ENCODE data around the gene CEP290.
A peak's percentile ranks its signal among the peaks of the same experiment; 100 is the strongest.

The CEP290 gene, protein sequence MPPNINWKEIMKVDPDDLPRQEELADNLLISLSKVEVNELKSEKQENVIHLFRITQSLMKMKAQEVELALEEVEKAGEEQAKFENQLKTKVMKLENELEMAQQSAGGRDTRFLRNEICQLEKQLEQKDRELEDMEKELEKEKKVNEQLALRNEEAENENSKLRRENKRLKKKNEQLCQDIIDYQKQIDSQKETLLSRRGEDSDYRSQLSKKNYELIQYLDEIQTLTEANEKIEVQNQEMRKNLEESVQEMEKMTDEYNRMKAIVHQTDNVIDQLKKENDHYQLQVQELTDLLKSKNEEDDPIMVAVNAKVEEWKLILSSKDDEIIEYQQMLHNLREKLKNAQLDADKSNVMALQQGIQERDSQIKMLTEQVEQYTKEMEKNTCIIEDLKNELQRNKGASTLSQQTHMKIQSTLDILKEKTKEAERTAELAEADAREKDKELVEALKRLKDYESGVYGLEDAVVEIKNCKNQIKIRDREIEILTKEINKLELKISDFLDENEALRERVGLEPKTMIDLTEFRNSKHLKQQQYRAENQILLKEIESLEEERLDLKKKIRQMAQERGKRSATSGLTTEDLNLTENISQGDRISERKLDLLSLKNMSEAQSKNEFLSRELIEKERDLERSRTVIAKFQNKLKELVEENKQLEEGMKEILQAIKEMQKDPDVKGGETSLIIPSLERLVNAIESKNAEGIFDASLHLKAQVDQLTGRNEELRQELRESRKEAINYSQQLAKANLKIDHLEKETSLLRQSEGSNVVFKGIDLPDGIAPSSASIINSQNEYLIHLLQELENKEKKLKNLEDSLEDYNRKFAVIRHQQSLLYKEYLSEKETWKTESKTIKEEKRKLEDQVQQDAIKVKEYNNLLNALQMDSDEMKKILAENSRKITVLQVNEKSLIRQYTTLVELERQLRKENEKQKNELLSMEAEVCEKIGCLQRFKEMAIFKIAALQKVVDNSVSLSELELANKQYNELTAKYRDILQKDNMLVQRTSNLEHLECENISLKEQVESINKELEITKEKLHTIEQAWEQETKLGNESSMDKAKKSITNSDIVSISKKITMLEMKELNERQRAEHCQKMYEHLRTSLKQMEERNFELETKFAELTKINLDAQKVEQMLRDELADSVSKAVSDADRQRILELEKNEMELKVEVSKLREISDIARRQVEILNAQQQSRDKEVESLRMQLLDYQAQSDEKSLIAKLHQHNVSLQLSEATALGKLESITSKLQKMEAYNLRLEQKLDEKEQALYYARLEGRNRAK (N-terminal part only)

DNA sequence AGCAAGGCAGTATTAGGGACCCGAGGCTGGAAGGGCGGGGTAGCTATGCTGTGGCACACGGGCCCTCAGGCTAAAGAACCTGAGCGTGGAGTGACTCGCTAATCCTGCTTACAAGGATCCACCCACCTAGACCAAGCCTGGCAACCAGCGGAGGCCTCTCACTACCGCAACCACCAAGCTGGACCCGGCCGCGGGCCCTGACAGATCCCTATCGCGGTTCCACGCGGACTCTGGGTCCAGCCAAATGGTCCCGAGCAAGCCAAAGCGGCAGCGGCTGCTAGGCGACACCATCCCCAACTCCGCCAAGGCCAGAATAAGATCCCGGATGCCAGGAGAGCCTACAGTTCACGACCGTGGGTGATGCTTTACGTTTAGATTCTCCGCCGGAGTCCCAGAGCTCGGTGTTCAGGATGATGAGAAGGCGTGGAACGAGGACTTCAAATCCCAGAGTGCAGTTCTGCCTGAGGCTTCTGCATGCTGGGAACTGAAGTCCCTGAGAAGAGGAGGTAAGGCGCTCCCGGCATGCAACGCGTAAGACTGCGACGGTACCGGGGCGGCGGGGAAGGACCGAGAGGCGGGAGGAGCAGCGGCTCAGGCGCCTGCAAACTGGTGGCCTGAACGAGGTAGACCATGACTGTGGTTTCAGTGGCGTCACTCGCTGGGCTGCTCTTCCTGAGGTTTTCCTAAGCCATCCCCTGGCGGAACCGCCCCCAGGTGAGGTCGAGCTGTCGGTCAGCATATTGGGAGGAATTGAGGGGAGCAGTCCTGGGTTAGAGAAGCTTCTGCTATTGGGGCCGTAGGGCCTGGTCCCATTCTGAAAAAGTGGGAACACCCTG, at the start of gene CEP290, which contains the start of gene TMTC3:
Gene CEP290, minus strand, starts transcription at position 315 of the 836 bp plus-strand sequence. CDS start 781 bp downstream, outside the sequence.
Gene TMTC3, plus strand, starts transcription at position 534 of the 836 bp plus-strand sequence. CDS start 6,009 bp downstream, outside the sequence.
- DNase-seq (ENCODE audit: extremely low read depth in 1 of 2, low read depth in 1 of 2) = peak; percentile 78 to 82

DNA sequence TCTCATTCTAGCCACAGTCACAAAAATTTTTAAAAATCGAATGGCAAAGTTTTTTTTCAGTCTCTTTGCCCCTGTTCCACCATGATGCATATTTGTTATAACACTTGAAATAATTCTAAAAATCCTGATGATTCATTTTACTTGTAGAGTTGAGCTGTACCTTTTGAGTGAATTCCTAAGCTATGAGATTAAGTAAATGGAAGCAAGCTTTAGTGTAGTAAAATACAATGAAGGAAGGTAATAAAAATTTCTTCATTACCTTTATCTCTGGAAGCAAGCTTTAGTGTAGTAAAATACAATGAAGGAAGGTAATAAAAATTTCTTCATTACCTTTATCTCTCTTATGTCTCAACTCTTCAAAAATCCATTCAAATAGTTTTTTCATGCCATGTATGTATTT, 46.3 kb upstream of the CEP290 start:
- DNase-seq (ENCODE audit: extremely low read depth in 1 of 2, low read depth in 1 of 2) = no peak

DNA sequence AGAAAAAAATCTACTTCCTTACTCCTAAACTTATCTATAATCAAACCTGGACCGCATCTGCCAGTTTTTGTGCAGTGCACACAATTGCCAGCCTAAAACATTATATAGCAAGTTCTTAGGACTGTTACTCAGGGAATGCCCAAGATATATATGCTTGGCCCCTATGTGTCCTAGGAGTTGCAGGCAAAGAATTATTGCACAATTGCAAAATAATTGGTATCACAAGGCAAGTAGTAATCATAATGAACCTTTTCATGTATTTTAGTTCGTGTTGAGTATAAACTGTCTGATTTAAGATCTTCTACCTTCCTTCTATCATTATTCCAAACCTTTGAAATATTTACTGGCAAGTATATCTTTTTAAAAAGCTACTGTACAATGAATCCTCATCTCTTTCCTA, 45.7 kb upstream of the CEP290 start:
- no peak for DNase-seq (ENCODE audit: extremely low read depth in 1 of 2, low read depth in 1 of 2)

GRCh38 chr12:88185988-88186387, 44.1 kb upstream of the CEP290 start:
- DNase-seq (ENCODE audit: extremely low read depth in 1 of 2, low read depth in 1 of 2) = no peak

DNA sequence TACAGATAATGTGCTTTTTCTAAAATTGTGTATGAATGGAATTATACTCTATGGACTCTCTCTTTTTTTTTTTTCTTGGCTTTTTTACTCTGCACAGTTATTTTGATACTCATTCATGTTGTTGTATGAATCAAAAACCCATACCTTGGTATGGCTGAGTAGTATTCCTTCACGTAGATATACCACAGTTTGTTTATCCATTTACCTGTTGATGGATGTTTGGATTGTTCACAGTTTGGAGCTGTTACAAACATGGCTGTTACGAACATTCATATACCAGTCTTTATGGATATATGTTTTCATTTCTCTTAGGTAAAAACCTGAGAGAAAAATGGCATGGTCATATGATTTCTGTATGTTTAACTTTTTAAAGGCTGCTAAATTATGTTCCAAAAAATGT, 43.4 kb upstream of the CEP290 start:
- DNase-seq (ENCODE audit: extremely low read depth in 1 of 2, low read depth in 1 of 2) = no peak

- no peak for DNase-seq (ENCODE audit: extremely low read depth in 1 of 2, low read depth in 1 of 2)
Measured at GRCh38 chr12:88184196-88184595, 42.3 kb upstream of the CEP290 start.

DNA sequence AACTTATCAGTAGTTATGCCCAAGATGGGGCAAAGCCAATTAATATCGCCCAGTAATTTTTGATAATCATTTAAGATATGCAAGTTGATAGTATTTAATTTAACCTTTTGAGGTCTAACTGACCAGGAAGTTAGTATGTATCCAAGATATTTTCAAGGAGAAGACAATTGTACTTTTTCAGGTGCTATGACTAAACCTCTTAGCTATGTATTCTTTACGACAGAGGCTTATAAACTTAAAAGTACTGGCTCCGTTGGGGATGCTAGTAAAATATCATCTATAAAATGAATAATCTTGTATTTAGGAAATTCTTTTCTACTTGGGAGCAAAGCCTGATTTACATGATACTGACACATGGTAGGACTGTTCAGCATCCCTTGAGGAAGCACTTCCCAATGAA, 40.5 kb upstream of the CEP290 start:
- no peak for DNase-seq (ENCODE audit: extremely low read depth in 1 of 2, low read depth in 1 of 2)

- DNase-seq (ENCODE audit: extremely low read depth in 1 of 2, low read depth in 1 of 2) = no peak
Measured at GRCh38 chr12:88181881-88182280, 40.0 kb upstream of the CEP290 start.

GRCh38 chr12:88179436-88180014, 37.6 kb upstream of the CEP290 start:
- no peak for DNase-seq (ENCODE audit: extremely low read depth in 1 of 2, low read depth in 1 of 2)

DNA sequence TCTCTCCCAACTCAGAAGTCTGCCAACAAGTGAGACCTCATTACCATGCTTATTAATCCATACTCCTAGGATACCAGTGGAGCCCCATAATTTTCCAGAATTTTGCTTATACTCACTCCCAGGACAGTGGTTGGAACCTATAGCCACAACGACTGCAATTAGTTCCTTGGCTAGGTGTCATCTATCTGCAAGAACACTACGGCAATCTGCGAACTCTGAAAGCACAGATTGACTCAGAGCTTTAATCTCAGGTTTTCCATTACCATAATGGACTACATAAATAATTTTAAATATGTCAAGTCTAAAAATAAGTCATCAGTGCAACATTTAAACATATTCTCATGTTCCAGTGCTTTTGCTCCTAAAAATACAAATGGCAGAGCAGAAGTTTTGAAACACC, 33.7 kb upstream of the CEP290 start:
- DNase-seq (ENCODE audit: extremely low read depth in 1 of 2, low read depth in 1 of 2) = no peak

GRCh38 chr12:88172844-88173407, 31.0 kb upstream of the CEP290 start:
- DNase-seq (ENCODE audit: extremely low read depth in 1 of 2, low read depth in 1 of 2) = no peak

DNA sequence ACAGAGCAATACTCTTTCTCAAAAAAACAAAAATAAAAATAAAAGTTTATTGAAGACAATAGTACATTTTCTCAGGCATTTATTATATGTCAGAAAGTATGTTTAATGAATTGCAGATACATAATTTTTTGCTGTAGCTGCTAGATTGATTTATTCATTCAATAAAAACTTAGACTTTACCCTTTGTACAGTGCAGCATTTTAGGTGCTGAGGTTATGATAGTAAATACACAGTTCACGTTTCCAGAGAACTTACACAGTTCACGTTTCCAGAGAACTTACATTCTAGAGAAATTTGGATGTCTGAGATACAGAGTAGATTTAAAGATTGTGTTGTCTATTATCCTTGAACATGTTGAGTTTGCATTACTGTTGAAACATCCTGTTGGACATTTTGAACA, 25.5 kb upstream of the CEP290 start:
- DNase-seq (ENCODE audit: extremely low read depth in 1 of 2, low read depth in 1 of 2) = no peak

DNA sequence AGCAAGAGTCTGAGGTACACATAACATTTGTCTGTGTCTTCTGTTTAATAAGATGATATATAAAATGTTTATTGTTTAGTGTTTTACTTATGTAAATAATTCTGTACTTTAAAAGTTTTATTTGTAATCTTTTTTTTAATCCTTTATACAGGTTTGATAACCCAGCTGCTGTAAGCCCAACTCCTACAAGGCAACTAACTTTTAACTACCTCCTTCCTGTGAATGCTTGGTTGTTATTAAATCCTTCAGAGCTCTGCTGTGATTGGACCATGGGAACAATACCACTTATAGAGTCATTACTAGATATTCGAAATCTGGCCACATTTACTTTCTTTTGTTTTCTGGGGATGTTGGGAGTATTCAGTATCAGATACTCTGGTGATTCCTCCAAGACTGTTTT, 24.3 kb upstream of the CEP290 start:
- DNase-seq (ENCODE audit: extremely low read depth in 1 of 2, low read depth in 1 of 2) = no peak

GRCh38 chr12:88163371-88163770, 21.5 kb upstream of the CEP290 start:
- DNase-seq (ENCODE audit: extremely low read depth in 1 of 2, low read depth in 1 of 2) = no peak

DNA sequence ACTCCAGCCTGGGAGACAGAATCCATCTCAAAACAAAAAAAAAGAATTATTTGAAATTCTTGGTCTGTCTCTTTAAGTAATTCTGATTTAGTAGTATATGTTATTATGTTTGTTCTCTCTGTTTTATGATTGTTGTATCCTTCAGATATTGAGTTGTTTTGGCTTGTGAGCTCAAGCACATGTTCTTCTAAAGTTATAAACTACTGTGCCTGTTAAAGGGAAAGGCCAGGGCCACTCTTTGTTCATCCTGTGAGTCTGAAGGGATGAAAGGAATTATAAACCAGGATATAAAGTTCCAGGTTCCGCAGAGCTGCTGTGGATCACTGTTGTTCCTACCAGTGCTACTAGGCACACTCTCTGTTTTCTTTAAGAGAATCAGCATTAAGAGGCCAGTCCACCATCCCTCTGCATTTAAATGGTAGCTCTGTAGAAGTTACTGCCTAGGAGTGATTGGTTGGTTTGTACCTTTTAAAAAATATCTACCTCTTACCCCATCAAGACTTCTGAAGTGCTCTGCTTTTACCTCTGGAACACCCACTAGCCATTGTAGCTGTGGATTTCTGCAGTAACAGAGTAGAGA, 14.3 kb upstream of the CEP290 start:
- no peak for DNase-seq (ENCODE audit: extremely low read depth in 1 of 2, low read depth in 1 of 2)

- no peak for DNase-seq (ENCODE audit: extremely low read depth in 1 of 2, low read depth in 1 of 2)
Measured at GRCh38 chr12:88153959-88154358, 12.1 kb upstream of the CEP290 start.

GRCh38 chr12:88150063-88150462, 8.2 kb upstream of the CEP290 start:
- no peak for DNase-seq (ENCODE audit: extremely low read depth in 1 of 2, low read depth in 1 of 2)

GRCh38 chr12:88145567-88146505, 3.9 kb upstream of the CEP290 start:
- no peak for DNase-seq (ENCODE audit: extremely low read depth in 1 of 2, low read depth in 1 of 2)

Data from activated CD8-positive, alpha-beta memory T cell treated with anti-CD3 and anti-CD28 coated beads for 1 hour (primary cell).